IPS DF 4.7 (cell line): ENCODE data around the gene EHMT2.
"Not testable (repeated sequence)": the region's sequence is repeated elsewhere in the genome, so short reads cannot be mapped to it uniquely, and the experiment has no call there.

Source experiments
- DNase-seq: peaks from one replicate; pipeline ENCODE4 v3.0.0-alpha.2; 2013; ENCODE audit warnings: low spot score; ENCODE audit errors: extremely low read depth

Gene EHMT2

GRCh38 chr6:31842053-31842452, 55.4 kb downstream of the EHMT2 start:
- no peak for DNase-seq

GRCh38 chr6:31839779-31840126, 57.7 kb downstream of the EHMT2 start:
- DNase-seq, result not testable (repeated sequence)

GRCh38 chr6:31838968-31839367, 58.5 kb downstream of the EHMT2 start:
- DNase-seq, result no peak

- DNase-seq, result not testable (repeated sequence)
These were observed 59.4 kb downstream of the EHMT2 start for GRCh38 chr6:31838114-31838553.

GRCh38 chr6:31837369-31838113, 60.0 kb downstream of the EHMT2 start:
- no peak for DNase-seq

GRCh38 chr6:31836474-31837368, 60.8 kb downstream of the EHMT2 start:
- no peak for DNase-seq

- no peak for DNase-seq
These were observed 61.4 kb downstream of the EHMT2 start for GRCh38 chr6:31836047-31836473.

GRCh38 chr6:31834367-31835250, 62.9 kb downstream of the EHMT2 start:
- no peak for DNase-seq

- DNase-seq, result no peak
These were observed 65.9 kb downstream of the EHMT2 start for GRCh38 chr6:31831350-31832215.

GRCh38 chr6:31830886-31831335, 66.6 kb downstream of the EHMT2 start:
- DNase-seq, result no peak
